Liver (tissue), 9 donors: Measurements from ENCODE around the gene KRTAP13-4. TPM values are rescaled to one million over a fixed set of nuclear protein-coding genes. Genes with fewer than 3 reads are reported as not detected.

Experiments used
- DNase-seq: peaks from one replicate; pipeline ENCODE4 v3.0.0-alpha.2; 2017; ENCODE audit warnings: low spot score
- H3K27ac ChIP-seq, 2 donors: one replicate each; pipeline ENCODE4 v1.7.0; 2013; ENCODE audit warnings: inconsistent platforms in 2 of 2, low read length in 2 of 2, control low read depth in 1 of 2, low read depth in 1 of 2, mild to moderate bottlenecking in 1 of 2
- H3K27me3 ChIP-seq, 4 donors: one replicate each; pipeline versions ENCODE4 v1.6.1 to v1.7.0; 2013; ENCODE audit warnings: low read length in 3 of 4, inconsistent platforms in 1 of 4, mild to moderate bottlenecking in 1 of 4, moderate library complexity in 1 of 4; ENCODE audit not compliant: control insufficient read depth in 4 of 4, insufficient read depth in 4 of 4
- H3K36me3 ChIP-seq, 4 donors: one replicate each; pipeline versions ENCODE4 v1.6.1 to v1.7.0; 2013; ENCODE audit warnings: low read length in 3 of 4, mild to moderate bottlenecking in 3 of 4, low read depth in 1 of 4, moderate library complexity in 1 of 4; ENCODE audit not compliant: control insufficient read depth in 4 of 4, insufficient read depth in 3 of 4
- H3K4me1 ChIP-seq, 4 donors: one replicate each; pipeline versions ENCODE4 v1.6.1 to v1.7.0; 2013; ENCODE audit warnings: low read length in 3 of 4, mild to moderate bottlenecking in 3 of 4, moderate library complexity in 1 of 4; ENCODE audit not compliant: control insufficient read depth in 4 of 4, insufficient read depth in 4 of 4
- H3K4me3 ChIP-seq, 3 donors: one replicate each; pipeline versions ENCODE4 v1.6.1 to v1.7.0; 2013; ENCODE audit warnings: low read length in 3 of 3, control low read depth in 1 of 3, low read depth in 1 of 3, mild to moderate bottlenecking in 1 of 3
- H3K9ac ChIP-seq, 2 donors: one replicate each; pipeline ENCODE4 v1.7.0; 2013; ENCODE audit warnings: low read length in 2 of 2, mild to moderate bottlenecking in 2 of 2, moderate library complexity in 2 of 2, control low read depth in 1 of 2, low read depth in 1 of 2
- H3K9me3 ChIP-seq, 4 donors: one replicate each; pipeline versions ENCODE4 v1.6.1 to v1.7.0; 2013; ENCODE audit warnings: low read length in 3 of 4; ENCODE audit not compliant: control insufficient read depth in 4 of 4
- EGR1 ChIP-seq, 2 donors: IDR thresholded peaks; 2 replicates each; pipeline ENCODE4 v1.6.1; 2016 to 2018; ENCODE audit warnings: antibody characterized with exemption in 2 of 2, low read depth in 2 of 2
- FOXA1 ChIP-seq: IDR thresholded peaks from 2 replicates; pipeline ENCODE4 v1.6.1; 2016; ENCODE audit warnings: antibody characterized with exemption
- GABPA ChIP-seq, 2 donors: IDR thresholded peaks in 1 of 2; conservative IDR thresholded peaks in 1 of 2; 2 replicates each; pipeline ENCODE4 v1.6.1; 2016; ENCODE audit warnings: antibody characterized with exemption in 2 of 2, mild to moderate bottlenecking in 1 of 2, moderate library complexity in 1 of 2
- HNF4G ChIP-seq: IDR thresholded peaks from 2 replicates; pipeline ENCODE4 v1.6.1; 2016; ENCODE audit warnings: antibody characterized with exemption
- JUND ChIP-seq, 2 donors: IDR thresholded peaks; 2 replicates each; pipeline ENCODE4 v1.6.1; 2016; ENCODE audit warnings: antibody characterized with exemption in 2 of 2
- NR2F2 ChIP-seq: IDR thresholded peaks from 2 replicates; pipeline ENCODE4 v1.6.1; 2016; ENCODE audit warnings: antibody characterized with exemption
- RXRA ChIP-seq, 2 donors: IDR thresholded peaks; 2 replicates each; pipeline ENCODE4 v1.6.1; 2017 to 2018; ENCODE audit warnings: antibody characterized with exemption in 2 of 2, mild to moderate bottlenecking in 1 of 2
- SP1 ChIP-seq: IDR thresholded peaks from 2 replicates; pipeline ENCODE4 v1.6.1; 2018; ENCODE audit warnings: antibody characterized with exemption, mild to moderate bottlenecking
- WGBS: extraction: QIAGEN DNeasy Blood & Tissue Kit; methylation state at CpG from one replicate; pipeline ENCODE4 v1.1.7; 2013; 5-methylcytosine and 5-hydroxymethylcytosine counted together
- polyA plus RNA-seq, 2 donors: library from polyadenylated mRNA; stranded (reverse) in 1 of 2; unstranded in 1 of 2; fragments of 200-250 nt in 1 of 2; fragments of >200 nt in 1 of 2; fragmentation: Nextera tagmentation in 1 of 2; extraction: Ambion mirVana in 1 of 2; gene quantifications; one replicate each; pipeline versions ENCODE4 v1.2.1 to v1.2.3, GENCODE V29; 2013 to 2015
- total RNA-seq, 2 donors: library from RNA; depleted of rRNA; stranded (reverse); fragments of >200 nt; gene quantifications; one replicate each; pipeline ENCODE4 v1.2.3, GENCODE V29; 2014
- TF ChIP-seq, protein P1 (sequence below): IDR thresholded peaks from 2 replicates; pipeline ENCODE4 v1.6.1; 2016; ENCODE audit warnings: antibody characterized with exemption
- TF ChIP-seq, protein P2 (sequence below): fragments of 150-350 bp; IDR thresholded peaks from 2 replicates; pipeline ENCODE4 v1.5.1; 2017; ENCODE audit warnings: improper control_type of control experiment, low read depth, low read length; ENCODE audit not compliant: missing input control
- TF ChIP-seq, protein P3 (sequence below): IDR thresholded peaks from 2 replicates; pipeline ENCODE4 v1.6.1; 2016; ENCODE audit warnings: antibody characterized with exemption
- TF ChIP-seq, protein P4 (sequence below): IDR thresholded peaks from 2 replicates; pipeline ENCODE4 v1.6.1; 2016; ENCODE audit warnings: antibody characterized with exemption, mild to moderate bottlenecking
- donor health status: healthy.
- donor health status: healthy.
- donor health status: healthy.
- donor health status: healthy.
- donor health status: healthy.

Gene KRTAP13-4
- total and polyA plus RNA-seq, 4 donors, result not detected

DNA sequence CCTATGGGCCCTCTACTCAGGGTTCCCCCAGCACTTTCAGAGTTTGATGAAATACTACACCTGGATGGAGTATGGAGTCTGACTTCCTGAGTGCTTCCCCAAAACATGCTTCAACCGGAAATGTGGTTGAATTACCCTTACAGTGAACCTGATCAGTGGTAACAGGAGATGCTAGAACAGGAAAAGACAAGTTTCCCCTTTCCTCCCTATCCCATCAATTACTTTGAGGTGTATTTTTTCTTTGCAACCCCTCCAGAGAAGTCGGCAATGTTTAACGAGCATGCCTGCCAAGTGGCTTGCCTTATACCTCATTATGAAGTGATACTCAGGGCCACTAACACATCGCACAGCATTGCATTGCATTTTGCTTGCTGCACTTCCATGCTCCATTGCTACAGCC, 17.0 kb downstream of the KRTAP13-4 start:
- Histone ChIP-seq H3K9me3 (no peaks in the 10 kb centered on the region), H3K27ac (no peak overlapping the region), H3K27me3 (no peaks in the 10 kb centered on the region), H3K4me1 (no peaks in the 10 kb centered on the region), H3K36me3 (no peaks in the 10 kb centered on the region), H3K4me3 (no peak overlapping the region), H3K9ac (no peak overlapping the region)
- TF ChIP-seq SP1 (no peak), HNF4G (no peak), RXRA (IDR thresholded peaks at IDR 0.05) (no peak), NR2F2 (no peak), EGR1 (IDR thresholded peaks at IDR 0.05; ENCODE audit: low read depth in 2 of 2) (no peak), GABPA (IDR thresholded peaks at IDR 0.05 in 1 of 2, conservative IDR thresholded peaks at IDR 0.05 in 1 of 2) (no peak)
- TF ChIP-seq, protein P1, sequence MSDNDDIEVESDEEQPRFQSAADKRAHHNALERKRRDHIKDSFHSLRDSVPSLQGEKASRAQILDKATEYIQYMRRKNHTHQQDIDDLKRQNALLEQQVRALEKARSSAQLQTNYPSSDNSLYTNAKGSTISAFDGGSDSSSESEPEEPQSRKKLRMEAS, result no peak
- TF ChIP-seq, protein P2, sequence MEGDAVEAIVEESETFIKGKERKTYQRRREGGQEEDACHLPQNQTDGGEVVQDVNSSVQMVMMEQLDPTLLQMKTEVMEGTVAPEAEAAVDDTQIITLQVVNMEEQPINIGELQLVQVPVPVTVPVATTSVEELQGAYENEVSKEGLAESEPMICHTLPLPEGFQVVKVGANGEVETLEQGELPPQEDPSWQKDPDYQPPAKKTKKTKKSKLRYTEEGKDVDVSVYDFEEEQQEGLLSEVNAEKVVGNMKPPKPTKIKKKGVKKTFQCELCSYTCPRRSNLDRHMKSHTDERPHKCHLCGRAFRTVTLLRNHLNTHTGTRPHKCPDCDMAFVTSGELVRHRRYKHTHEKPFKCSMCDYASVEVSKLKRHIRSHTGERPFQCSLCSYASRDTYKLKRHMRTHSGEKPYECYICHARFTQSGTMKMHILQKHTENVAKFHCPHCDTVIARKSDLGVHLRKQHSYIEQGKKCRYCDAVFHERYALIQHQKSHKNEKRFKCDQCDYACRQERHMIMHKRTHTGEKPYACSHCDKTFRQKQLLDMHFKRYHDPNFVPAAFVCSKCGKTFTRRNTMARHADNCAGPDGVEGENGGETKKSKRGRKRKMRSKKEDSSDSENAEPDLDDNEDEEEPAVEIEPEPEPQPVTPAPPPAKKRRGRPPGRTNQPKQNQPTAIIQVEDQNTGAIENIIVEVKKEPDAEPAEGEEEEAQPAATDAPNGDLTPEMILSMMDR, result no peak
- TF ChIP-seq, protein P3, sequence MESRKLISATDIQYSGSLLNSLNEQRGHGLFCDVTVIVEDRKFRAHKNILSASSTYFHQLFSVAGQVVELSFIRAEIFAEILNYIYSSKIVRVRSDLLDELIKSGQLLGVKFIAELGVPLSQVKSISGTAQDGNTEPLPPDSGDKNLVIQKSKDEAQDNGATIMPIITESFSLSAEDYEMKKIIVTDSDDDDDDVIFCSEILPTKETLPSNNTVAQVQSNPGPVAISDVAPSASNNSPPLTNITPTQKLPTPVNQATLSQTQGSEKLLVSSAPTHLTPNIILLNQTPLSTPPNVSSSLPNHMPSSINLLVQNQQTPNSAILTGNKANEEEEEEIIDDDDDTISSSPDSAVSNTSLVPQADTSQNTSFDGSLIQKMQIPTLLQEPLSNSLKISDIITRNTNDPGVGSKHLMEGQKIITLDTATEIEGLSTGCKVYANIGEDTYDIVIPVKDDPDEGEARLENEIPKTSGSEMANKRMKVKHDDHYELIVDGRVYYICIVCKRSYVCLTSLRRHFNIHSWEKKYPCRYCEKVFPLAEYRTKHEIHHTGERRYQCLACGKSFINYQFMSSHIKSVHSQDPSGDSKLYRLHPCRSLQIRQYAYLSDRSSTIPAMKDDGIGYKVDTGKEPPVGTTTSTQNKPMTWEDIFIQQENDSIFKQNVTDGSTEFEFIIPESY, result no peak
- TF ChIP-seq, protein P4, sequence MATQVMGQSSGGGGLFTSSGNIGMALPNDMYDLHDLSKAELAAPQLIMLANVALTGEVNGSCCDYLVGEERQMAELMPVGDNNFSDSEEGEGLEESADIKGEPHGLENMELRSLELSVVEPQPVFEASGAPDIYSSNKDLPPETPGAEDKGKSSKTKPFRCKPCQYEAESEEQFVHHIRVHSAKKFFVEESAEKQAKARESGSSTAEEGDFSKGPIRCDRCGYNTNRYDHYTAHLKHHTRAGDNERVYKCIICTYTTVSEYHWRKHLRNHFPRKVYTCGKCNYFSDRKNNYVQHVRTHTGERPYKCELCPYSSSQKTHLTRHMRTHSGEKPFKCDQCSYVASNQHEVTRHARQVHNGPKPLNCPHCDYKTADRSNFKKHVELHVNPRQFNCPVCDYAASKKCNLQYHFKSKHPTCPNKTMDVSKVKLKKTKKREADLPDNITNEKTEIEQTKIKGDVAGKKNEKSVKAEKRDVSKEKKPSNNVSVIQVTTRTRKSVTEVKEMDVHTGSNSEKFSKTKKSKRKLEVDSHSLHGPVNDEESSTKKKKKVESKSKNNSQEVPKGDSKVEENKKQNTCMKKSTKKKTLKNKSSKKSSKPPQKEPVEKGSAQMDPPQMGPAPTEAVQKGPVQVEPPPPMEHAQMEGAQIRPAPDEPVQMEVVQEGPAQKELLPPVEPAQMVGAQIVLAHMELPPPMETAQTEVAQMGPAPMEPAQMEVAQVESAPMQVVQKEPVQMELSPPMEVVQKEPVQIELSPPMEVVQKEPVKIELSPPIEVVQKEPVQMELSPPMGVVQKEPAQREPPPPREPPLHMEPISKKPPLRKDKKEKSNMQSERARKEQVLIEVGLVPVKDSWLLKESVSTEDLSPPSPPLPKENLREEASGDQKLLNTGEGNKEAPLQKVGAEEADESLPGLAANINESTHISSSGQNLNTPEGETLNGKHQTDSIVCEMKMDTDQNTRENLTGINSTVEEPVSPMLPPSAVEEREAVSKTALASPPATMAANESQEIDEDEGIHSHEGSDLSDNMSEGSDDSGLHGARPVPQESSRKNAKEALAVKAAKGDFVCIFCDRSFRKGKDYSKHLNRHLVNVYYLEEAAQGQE, result no peak
- 61% methylated on average over 4 of the region's 4 CpGs for whole genome bisulfite sequencing
- DNase-seq, result no peak

DNA sequence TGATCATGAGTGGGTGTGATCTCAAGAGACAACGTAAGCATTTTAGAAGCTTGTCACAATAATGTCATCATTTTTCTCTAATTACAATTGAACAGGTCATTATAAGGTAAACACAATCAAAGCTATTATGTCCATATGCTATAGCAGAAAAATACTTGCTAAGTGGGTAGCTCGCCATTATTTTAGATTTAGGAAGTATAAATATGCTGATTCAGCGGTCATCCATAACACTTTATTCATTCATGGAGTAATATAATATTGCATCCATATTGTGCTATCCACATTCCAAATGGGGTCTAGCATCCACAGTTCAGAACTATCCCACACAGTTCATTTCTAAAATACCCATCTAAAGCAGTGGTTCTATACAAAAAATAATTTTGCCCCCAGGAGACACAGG, 18.5 kb downstream of the KRTAP13-4 start:
- WGBS, result 82% methylated on average over 3 of the region's 3 CpGs
- no peak for DNase-seq
- Histone ChIP-seq H3K4me3 (no peak overlapping the region), H3K27me3 (no peaks in the 10 kb centered on the region), H3K27ac (no peak overlapping the region), H3K9me3 (no peaks in the 10 kb centered on the region), H3K4me1 (no peaks in the 10 kb centered on the region), H3K9ac (no peak overlapping the region), H3K36me3 (no peaks in the 10 kb centered on the region)
- TF ChIP-seq, protein P2, result no peak
- TF ChIP-seq FOXA1 (no peak), JUND (IDR thresholded peaks at IDR 0.05) (no peak)
- TF ChIP-seq, protein P1, result no peak
